IPS-18c (cell line): ENCODE measurements around the gene SERPINA4.
"Not testable (repeated sequence)": the region's sequence is repeated elsewhere in the genome, so short reads cannot be mapped to it uniquely, and the experiment has no call there.

ENCODE experiments used
- H3K4me3 ChIP-seq: 2 replicates; pipeline ENCODE4 v1.7.0; 2013; ENCODE audit warnings: low read depth, mild to moderate bottlenecking, low read length, moderate library complexity; ENCODE audit not compliant: insufficient read depth
- H3K9me3 ChIP-seq: one replicate; pipeline ENCODE4 v1.6.1; 2013; ENCODE audit warnings: mild to moderate bottlenecking, low read length, moderate library complexity; ENCODE audit not compliant: control insufficient read depth, insufficient read depth

Gene SERPINA4

GRCh38 chr14:94596361-94596760, 35.1 kb downstream of the SERPINA4 start:
- Histone ChIP-seq H3K4me3 (no peak overlapping the region), H3K9me3 (no peaks in the 10 kb centered on the region)

GRCh38 chr14:94597788-94598187, 36.5 kb downstream of the SERPINA4 start:
- Histone ChIP-seq H3K9me3 (no peaks in the 10 kb centered on the region), H3K4me3 (no peak overlapping the region)

GRCh38 chr14:94598506-94598815, 37.2 kb downstream of the SERPINA4 start:
- Histone ChIP-seq H3K9me3 (no peaks in the 10 kb centered on the region), H3K4me3 (no peak overlapping the region)

- H3K9me3 ChIP-seq: no peaks in the 10 kb centered on the region
- no peak overlapping the region for H3K4me3 ChIP-seq
Observed at GRCh38 chr14:94598816-94599655, 37.8 kb downstream of the SERPINA4 start.

GRCh38 chr14:94599656-94600004, 38.4 kb downstream of the SERPINA4 start:
- Histone ChIP-seq H3K4me3 (no peak overlapping the region), H3K9me3 (no peaks in the 10 kb centered on the region)

- no peak overlapping the region for H3K4me3 ChIP-seq
- H3K9me3 ChIP-seq: no peaks in the 10 kb centered on the region
Observed at GRCh38 chr14:94600148-94600545, 38.9 kb downstream of the SERPINA4 start.

- Histone ChIP-seq H3K4me3 (no peak overlapping the region), H3K9me3 (no peaks in the 10 kb centered on the region)
Observed at GRCh38 chr14:94601884-94602391, 40.7 kb downstream of the SERPINA4 start.

- Histone ChIP-seq H3K9me3 (no peaks in the 10 kb centered on the region), H3K4me3 (no peak overlapping the region)
Observed at GRCh38 chr14:94602722-94603121, 41.5 kb downstream of the SERPINA4 start.

GRCh38 chr14:94605361-94605760, 44.1 kb downstream of the SERPINA4 start:
- H3K4me3 ChIP-seq: no peak overlapping the region

GRCh38 chr14:94608966-94609365, 47.7 kb downstream of the SERPINA4 start:
- H3K9me3 ChIP-seq, H3K4me3 ChIP-seq: not testable (repeated sequence)

More at GRCh38 chr14:94605361-94605760, 44.1 kb downstream of the SERPINA4 start:
- no peaks in the 10 kb centered on the region for H3K9me3 ChIP-seq

GRCh38 chr14:94611179-94611578, 49.9 kb downstream of the SERPINA4 start:
- H3K4me3 ChIP-seq: no peak overlapping the region
- no peaks in the 10 kb centered on the region for H3K9me3 ChIP-seq

- peaks cover 2% of the 10 kb centered on the region for H3K9me3 ChIP-seq
- H3K4me3 ChIP-seq: no peak within 1 kb of the TSS
Observed at GRCh38 chr14:94612174-94612573, 50.9 kb downstream of the SERPINA4 start, which contains the start of gene SERPINA3. SERPINA3 (plus strand) TSS chr14:94612391; CDS start chr14:94614442, 2,051 bp downstream.

- H3K4me3 ChIP-seq: no peak overlapping the region
- H3K9me3 ChIP-seq: peaks cover 2% of the 10 kb centered on the region
Observed at GRCh38 chr14:94612580-94613554, 51.6 kb downstream of the SERPINA4 start.

- no peak overlapping the region for H3K4me3 ChIP-seq
Observed at GRCh38 chr14:94613720-94614644, 52.7 kb downstream of the SERPINA4 start.

GRCh38 chr14:94614802-94615201, 53.6 kb downstream of the SERPINA4 start:
- H3K4me3 ChIP-seq: no peak overlapping the region
- peaks cover 12% of the 10 kb centered on the region for H3K9me3 ChIP-seq

More at GRCh38 chr14:94613720-94614644, 52.7 kb downstream of the SERPINA4 start:
- peaks cover 8% of the 10 kb centered on the region for H3K9me3 ChIP-seq

GRCh38 chr14:94615254-94615653, 54.0 kb downstream of the SERPINA4 start:
- no peak overlapping the region for H3K4me3 ChIP-seq
- peaks cover 12% of the 10 kb centered on the region for H3K9me3 ChIP-seq
